Islet of Langerhans (tissue), 1 donor: Measurements from ENCODE around the gene EVL.

Experiments
- FAIRE-seq: peaks from one replicate; lab custom pipeline; 2011; peaks lifted over from hg19 to GRCh38; lab: Jason Lieb, UNC

The EVL gene

DNA sequence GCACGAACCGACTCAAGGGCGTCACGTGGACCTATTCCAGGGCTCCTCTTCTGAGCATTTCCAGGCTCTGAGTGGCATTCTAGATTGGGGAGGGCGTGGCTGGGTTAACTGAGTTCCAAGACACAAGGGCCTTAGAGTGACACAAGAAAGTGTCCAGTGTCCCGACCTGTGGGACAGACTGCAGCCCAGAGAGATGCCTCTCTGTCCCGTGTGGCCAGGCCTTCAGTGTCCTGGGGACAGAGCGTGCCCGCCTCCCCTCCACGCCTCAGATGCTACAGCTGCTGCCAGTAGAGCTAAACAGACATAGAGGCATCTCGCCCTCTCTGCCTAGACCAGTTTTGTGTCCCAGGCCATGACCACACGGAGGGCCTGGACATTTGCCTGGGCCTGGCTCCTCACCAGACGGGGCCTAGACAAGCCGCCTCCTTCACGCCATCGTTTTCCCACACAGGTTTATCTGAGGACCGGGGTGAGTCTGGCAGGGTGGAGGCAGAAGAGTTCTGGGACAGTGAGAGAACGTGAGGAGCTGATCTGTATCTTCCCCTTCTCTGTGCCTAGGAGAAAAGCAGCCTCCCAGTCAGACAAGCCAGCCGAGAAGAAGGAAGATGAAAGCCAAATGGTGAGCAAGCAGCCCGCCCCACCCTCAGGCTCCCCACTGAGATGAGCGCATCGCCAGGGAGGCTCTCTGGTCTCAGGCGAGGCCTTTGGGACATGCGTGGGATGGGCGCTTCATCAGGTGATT is 67.1 kb downstream of the EVL start:
- FAIRE-seq, result no peak

DNA sequence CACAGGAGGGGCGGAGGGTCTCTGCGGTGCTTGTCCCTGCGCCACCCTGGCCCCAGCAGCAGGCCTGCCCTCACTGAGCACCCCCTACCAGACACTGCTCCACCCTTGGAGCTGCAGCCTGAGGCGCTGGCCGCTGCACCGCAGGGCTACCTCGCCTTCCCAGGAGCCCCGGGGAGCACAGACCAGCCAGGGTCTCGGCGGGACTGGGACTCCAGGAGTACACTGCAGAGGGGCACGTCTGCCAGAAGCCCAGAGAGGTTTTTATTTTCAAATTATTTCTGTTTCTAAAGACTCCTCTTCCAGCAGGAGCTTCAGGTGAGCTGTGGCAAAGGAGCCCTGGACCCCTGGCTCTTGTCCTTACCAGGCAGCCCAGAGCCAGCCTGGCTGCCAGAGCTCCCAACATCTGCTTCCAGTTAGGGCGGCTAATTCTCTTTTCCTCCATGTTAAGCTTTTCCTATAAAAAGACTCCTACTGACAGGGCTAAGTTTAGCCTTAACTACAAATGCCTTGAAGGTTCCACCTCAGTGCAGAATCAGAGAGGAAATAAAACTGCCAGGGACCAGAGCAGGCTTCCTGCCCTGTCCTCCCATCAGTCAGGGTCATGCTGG is 67.8 kb downstream of the EVL start:
- no peak for FAIRE-seq

DNA sequence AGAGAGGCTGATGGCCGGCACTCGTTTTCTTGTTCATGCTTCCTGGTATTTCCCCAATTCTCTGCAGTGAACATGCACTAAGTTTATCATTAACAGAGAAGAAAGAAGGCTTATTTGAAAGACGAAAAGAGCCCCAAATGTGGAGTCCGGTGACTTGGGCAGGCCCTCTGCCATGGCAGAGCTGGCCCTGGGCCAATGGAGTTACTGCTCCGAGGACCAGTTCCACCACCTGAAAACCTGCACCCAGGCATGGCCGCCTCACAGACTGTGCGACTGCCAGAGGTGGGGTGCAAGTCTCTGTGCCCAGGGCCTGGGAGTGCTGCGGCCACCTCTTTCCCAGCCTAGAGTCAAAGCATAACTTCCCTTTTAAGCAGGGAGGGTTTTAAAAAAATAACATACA is 69.4 kb downstream of the EVL start:
- FAIRE-seq, result no peak

DNA sequence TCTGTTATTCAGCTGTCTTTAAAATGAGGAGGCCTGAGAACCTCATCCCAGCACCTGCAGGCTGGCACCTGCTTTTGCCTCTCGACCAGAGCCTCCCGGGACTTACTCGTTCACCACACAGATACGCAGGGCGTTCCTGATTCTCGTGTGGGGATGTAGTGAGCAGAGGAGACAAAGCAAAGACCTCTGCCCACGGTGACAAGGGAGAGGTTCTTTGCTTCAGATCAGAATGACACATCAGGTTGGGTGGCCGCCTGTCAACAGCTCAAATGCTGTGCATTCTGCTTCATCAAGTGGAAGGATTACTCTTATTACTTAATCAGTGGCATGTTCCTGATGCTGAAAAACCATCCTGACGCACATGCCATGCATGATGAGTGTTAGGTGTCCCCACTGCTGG is 69.9 kb downstream of the EVL start:
- FAIRE-seq, result no peak

DNA sequence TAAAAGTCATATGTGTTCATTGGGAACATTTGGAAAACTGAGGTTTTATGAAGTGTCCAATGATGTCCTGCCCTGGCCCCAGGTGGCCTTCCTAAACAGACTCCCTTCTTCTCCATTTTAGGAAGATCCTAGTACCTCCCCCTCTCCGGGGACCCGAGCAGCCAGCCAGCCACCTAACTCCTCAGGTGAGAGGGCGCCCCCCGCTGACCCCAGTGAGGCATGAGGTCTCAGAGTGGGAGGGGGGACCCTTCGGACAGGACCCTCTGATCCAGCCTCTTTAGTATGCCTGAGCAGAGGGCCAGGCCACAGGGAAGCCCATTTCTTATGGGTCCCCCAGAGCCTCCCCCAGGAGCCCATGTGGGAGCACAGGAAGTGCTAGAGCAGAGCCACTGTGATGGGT is 70.6 kb downstream of the EVL start:
- no peak for FAIRE-seq

DNA sequence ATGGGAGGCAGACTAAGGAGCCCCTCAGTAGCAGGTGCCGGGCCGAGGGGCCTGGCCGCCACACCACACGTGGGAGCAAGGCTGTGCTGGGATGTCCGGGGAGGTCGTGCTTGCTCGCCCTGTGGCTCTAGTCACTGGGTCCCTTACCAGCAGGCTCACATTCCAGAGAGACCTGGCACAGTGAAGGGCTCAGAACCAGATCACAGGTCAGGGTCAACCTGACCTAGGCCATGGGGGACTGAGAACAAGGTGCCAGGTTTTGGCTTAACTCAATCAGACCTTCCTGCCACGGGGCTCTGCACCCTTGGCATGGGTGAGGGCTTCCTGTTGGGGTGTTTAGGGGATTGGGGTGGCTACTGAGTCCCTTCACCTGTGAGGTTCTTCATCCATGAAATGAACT is 72.0 kb downstream of the EVL start:
- FAIRE-seq, result no peak

DNA sequence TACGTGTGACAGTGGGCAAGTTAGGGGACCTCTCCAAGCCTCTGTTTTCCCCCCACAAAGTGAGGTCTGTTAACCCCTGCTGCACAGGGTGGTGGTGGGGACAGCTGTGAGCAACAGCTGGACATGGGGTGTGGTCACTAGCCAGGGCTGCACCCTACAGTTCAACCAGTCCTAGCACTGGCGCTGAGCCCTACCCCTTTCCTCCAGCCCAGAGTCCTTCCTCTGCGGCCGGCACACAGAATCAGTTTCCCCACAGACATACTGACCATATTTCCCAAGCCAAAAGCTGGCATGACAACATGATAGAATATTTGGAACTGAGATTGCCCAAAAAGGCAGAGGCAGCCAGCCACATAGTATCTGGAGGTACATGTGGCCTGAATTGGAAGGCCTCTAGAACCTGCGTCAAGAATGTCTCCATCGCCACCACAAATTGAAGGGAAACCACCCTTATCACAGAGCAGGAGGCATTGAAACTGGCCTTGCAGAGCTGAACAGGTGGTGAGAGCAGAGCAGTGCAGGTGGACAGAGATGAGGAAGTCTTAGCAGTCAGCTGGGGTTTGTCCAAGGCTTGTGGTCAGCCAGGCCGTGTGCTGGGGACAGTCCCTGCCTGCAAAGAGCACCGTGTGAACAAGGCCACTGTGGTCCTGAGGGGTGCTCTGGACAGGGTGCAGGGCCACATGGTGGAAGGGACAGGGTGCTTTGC is 73.0 kb downstream of the EVL start:
- no peak for FAIRE-seq

DNA sequence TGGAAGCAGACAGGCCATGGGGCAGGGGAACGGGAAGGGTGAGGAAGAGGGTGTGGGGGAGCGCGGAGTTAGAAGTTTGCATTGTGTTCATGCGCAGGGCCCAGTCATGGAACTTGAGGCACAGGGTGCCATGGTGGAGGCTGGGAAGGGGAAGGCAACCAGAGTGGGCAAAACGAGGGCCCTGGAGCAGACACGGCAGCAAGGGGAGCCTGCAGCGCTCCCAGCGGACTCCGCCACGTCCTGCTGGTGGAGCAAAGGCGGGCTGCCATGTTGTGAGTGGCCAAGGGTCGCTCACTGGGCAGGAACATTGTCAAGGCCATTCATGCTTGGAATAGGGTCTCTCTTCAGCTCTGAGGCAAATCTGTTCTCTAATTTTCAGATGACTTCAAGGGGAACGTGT is 73.7 kb downstream of the EVL start:
- no peak for FAIRE-seq

DNA sequence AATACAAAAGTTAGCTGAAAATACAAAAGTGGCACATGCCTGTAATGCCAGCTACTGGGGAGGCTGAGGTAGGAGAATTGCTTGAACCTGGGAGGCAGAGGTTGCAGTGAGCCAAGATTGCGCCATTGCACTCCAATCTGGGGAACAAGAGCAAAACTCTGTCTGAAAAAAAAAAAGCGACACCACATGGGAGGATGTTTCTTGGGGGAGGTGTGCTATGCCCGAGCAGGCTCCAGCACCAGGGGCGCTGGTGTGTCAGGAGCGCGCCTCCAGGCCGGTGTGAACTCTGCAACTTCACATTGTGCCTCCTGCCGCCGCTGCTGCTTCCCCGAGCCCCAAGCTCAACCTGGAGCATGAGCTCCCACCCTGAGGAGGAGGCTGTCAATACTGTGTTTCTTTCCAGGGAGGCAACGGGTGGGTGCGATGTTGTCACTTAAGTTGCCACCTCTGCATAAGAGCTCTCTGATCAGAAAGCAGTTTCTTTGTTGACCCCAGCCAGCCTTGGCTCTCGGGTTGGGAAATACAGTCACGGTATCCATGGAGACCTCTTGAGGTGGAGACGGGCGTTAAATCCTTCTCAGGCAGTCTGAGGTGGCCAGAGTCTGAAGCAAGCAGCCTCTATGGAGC is 75.3 kb downstream of the EVL start:
- FAIRE-seq, result no peak

DNA sequence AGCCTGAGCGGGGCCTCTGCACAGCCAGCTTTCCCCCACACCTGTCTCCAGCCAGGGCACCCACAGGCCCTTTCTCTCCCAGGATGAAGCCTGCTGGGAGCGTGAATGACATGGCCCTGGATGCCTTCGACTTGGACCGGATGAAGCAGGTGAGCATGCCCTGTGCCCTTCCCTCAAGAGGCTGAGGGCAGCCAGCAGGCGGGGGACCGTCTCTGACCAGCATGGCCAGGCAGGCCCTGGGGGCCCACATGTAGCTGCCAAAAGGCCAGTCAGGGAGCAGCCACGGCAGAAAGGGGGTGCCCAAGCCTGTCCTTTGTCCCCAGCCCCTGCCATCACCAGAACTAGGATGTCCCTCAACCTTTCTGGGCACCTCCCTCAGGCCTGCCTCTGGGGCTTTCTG is 75.9 kb downstream of the EVL start:
- no peak for FAIRE-seq

DNA sequence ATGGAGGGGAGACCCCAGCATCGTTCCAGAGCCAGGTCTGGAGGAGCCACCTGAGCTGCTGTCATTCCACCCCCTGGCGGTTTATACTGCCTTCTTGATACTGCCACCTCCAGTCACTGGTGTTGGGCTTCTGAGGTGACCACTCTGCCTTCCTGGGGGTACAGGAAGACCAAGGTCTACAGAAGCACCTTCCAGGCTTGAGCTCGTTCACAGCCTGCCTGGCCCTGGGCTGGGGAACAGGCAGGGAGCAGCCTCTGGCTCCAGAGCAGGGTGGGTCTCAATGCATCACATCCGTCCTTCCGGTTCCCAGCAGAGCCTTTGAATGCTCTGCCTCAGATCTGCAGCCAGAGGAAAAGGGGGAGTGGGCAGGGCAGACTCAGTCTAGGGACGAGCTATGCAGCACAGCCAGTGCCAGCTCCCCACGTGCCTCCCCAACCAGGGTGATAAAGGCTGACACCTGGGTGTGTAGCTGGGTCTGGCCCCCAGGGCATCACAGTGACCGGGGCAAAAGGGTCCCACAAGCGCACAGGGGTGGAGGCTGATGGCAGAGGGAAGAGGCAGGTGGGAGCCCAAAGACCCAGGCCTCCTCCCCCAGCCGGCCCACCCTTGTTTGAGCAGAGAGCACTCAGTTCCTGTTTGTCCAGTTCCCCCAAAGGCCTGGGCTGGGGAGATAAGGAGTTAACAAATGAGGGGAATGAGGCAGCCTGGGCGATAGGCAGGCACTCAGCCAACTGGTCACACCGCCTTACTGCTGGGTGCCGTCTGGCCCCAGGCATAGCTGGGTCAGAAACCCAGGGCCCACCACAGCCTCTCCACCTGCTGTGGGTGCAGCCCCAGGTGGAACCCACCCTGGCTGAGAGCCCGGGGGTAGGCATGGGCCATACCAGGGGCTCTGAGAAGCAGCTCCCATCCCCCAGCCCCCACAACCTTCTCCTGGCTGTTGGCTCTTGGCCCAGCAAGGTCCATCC is 77.1 kb downstream of the EVL start:
- FAIRE-seq, result no peak

DNA sequence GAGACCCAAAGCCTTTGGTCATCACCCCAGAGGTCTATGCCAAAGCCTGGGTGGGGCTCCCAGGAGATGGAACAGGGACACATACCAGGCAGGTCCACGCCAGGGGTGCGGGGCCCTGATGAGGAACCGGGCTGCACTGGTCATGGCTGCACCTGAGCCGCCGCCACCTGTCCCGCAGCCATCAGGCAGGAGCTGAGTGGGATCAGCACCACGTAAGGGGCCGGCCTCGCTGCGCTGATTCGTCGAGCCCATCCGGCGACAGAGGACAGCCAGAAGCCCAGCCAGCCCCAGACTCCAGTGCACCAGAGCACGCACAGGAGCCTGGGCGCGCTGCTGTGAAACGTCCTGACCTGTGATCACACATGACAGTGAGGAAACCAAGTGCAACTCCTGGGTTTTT is 78.3 kb downstream of the EVL start:
- FAIRE-seq, result no peak

DNA sequence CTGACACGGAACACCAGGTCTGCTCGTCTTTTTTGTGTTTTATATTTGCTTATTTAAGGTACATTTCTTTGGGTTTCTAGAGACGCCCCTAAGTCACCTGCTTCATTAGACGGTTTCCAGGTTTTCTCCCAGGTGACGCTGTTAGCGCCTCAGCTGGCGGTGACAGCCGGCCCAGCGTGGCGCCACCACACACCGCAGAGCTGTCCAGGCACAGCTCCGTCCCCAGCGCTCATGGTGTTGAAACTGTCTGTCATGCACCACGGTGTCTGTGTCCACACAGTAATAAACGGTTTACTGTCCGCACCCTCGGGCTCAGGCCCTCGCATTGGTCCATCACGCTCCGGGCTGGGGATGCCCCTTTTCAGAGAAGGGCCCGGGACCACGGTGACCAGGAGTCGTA is 78.7 kb downstream of the EVL start:
- no peak for FAIRE-seq

DNA sequence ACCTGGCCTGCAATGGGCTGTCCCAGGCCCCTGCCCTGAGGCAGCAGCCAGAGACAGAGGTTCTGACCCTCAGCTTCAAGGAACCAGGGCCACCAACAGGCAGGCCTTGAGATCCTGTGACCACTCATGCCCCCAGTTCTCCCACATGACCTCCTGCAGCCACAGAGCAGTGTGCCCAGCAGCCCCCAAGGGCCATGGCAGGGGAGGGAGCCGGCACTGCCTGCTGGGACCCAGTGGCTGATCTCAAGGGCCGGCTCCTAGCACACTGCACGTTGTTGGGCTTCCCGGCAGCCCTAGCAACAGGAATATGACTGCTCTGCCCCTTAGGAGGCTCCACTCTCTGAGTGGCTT is 79.4 kb downstream of the EVL start:
- no peak for FAIRE-seq

DNA sequence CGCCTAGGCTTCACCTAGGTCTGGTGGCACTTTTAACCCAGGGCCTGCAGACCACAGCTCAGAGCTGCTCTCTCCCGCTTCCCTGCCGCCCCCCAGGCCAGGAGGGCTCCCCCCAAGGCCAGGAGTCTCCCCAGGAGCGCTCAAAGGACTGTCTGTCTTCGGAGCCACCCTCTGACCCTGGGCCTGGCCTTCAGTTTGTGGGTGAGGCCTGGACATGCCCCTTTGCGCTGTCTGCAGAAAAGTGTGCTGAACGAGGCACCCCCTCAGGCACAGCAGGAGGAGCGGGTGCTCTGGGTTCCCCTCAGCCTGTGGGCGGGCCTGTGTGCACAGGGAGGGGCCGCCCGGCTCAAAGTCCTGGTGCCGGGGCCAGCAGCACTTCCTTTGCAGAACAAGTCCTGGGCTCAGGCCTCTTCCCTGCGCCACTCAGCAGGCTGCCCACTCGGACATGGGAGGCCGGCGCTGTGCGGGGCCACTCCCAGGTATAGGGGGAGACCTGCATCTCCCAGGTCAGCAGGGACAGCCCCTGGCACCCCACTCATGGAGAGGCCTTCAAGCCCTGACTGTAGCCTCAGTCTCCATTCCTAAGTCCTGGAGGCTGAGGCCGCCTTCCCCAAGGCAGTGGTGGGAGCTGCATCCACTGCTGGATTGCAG is 79.9 kb downstream of the EVL start:
- no peak for FAIRE-seq

DNA sequence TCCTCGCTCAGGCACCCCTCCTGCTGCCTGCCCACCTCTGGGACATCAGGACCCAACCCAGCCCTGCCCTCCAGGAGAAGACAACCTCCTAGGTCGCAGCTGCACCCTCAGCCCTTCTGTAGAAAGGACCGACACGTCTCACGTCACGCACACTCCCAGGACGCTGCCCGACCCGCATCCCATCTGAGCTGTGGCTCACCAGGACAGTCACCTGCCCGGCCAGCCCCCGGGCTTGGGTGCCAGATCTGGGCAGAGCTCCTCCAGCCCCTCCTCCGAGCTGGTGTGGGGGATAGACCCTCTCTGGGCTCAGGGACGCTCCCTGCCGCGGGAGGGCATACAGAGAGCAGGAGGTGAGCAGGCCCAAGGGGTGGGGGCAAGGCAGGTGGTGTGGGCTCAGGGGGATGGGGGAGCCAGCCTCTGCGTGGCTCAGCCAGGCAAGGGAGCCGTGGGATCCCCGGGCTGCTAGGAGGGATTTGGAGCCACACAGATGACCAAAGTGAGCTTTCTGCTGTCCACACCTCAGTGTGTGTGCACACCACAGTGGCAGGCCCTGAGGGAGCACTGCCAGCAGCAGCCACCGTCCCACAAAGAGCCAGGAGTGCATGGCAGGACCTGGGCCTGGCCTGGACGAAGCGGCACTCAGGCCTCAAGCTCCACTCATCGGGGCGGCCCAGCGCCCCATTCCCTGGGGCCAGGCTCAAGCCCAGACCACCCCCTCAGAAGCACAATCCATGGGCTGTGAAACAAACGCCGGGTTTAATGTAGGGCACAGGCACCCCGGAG is 80.7 kb downstream of the EVL start:
- FAIRE-seq, result no peak

DNA sequence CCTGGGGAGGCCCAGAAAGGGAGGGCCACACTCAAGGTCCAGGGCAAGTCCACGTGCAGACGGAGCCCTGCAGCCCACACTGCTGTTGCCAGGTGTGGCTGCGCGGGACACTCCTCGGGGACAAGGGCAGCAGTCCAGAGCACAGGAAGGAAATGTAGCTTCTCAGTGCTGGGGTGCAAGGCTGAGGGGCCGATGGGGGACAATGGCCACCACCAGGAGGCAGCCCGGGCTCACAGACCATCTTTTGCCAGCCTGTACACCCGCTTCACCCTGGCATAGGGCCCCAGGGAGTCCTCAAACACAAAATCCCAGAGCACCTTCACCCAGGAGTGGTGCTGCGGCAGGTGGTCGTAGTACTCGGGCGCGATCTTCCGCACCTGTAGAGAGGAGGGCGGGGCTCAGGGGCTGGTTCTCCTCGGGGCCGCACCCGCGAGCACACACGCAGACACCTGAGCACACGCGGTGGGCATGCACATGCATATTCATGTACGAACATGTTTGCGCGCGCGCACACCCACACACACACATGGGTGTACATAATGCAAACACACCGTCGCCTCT is 81.4 kb downstream of the EVL start:
- FAIRE-seq, result no peak

DNA sequence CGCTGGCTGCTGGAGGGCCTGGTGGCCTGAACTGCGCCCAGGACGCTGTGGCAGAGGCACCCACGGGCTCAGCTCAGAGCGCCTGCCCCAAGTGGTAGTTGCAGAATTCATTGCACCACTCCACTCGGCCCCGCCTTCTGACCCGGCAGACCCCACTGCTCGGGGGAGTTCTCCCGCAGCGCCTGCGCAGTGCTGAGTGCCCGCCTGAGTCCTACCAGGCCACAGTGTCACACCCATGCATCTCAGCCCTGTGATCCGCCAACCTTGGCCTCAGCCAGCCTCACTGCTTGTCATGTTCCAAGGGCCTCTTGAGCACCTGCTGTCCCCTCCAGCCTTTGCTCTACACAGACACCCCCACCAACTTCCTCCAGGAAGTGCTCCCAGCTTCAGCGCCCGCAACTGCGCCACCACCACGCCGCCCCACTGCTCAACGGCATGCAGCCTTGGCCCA is 82.0 kb downstream of the EVL start:
- no peak for FAIRE-seq

DNA sequence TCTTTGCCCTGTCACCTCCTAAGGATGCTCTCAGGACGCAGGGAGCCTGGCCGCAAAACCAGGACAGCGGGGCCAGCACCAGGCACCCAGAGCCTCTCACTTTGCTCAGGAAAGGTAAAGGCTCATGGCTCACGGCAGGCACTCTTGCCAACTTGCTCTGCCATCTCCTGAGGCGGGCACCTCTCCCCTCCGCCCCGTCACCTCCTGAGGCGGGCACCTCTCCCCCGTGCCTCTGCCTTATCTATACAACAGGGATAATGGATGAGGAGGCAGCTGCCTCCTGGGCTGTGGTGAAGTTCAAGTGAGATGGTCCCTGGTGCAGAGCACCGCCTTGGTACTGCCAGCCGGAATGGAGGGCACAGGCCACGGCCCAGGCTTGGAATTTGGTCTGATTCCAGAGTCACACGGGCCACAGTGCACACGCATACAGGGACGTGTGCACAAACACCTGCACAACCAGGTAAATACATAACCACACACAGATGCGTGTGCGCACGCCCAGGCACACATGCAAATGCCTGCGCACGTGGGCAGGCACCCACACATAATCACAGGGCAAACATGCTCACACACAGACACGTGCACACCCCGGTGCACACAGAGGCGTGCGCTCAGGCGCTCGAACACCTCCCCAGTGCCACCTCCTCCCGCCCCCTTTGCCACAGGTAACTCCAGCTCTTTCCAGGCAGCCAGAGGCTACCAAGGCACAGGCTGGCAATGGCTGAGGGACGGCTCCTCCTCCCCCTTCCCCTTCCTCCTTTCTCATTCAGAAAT is 82.7 kb downstream of the EVL start:
- no peak for FAIRE-seq
